ENCODE results near the gene HSD17B2.
"Not testable (repeated sequence)": the region's sequence is repeated elsewhere in the genome, so short reads cannot be mapped to it uniquely, and the experiment has no call there.

The HSD17B2 gene

DNA sequence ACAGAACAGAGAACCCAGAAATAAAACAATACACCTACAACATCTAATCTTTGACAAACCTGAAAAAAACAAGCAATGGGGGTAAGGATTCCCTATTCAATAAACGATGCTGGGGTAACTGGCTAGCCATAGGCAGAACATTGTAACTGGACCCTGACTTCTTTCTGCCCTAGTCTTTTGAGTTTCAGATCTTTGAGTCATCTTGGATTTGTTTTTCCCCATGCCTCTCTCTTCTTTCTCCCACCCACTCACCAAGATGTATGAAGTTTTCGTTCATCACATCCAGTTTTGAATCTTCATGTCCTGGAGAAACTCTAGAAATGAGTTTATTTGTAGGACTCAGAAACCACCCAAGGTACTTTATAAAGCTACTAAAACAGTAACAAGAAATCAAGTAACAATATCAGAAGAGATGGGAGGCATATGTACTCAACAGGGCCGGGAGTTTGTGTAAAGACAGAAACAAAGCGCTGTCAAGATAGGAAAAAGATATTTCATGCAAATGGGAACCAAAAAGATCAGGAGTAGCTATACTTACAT, 39.0 kb downstream of the HSD17B2 start:
- FAIRE-seq = no peak
- no peak for DNase-seq (ENCODE audit: low spot score)

DNA sequence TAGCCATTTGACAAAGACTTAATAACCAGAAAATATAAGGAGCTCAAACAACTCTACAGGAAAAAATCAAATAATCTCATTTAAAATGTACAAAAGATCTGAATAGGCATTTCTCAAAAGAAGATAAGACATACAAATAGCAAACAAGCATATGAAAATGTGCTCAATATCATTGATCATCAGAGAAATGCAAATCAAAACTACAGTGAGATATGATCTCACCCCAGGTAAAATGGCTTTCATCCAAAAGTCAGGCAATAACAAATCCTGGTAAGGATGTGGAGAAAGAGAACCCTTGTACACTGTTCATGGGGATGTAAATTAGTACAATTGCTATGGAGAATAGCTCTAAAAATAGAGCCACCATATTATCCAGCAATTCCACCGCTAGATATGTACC, 43.1 kb downstream of the HSD17B2 start:
- no peak for DNase-seq (ENCODE audit: low spot score)
- FAIRE-seq = no peak

GRCh38 chr16:82079892-82080291, 44.8 kb downstream of the HSD17B2 start:
- no peak for FAIRE-seq
- DNase-seq (ENCODE audit: low spot score) = no peak

- no peak for FAIRE-seq
- no peak for DNase-seq (ENCODE audit: low spot score)
Measured at GRCh38 chr16:82081264-82081663, 46.2 kb downstream of the HSD17B2 start.

DNA sequence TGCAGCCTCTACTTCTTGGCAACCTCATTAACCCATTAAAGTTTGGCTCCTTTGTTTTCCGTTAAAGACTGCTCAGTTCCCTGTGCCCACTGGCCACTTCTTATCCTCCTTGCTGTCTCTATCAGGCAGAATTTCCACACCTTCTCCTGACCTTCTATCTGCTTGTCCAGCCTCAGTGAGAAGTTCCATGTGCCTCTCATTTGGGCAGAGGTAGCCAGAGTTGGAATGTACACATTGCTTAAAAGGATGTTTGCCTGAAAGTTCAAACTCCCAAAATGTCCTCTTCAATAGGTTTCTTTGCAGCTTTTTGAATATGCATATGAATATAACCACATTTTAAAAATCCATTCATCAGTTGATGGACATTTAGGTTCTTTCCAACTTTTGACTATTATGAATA, 47.0 kb downstream of the HSD17B2 start:
- no peak for FAIRE-seq
- no peak for DNase-seq (ENCODE audit: low spot score)

GRCh38 chr16:82082543-82083244, 47.6 kb downstream of the HSD17B2 start:
- DNase-seq (ENCODE audit: low spot score) (no peak), FAIRE-seq (no peak)

GRCh38 chr16:82083710-82084353, 48.8 kb downstream of the HSD17B2 start:
- no peak for FAIRE-seq
- no peak for DNase-seq (ENCODE audit: low spot score)

- no peak for FAIRE-seq
- no peak for DNase-seq (ENCODE audit: low spot score)
Measured at GRCh38 chr16:82085011-82085779, 50.1 kb downstream of the HSD17B2 start.

GRCh38 chr16:82088483-82088882, 53.4 kb downstream of the HSD17B2 start:
- DNase-seq (ENCODE audit: low spot score) (no peak), FAIRE-seq (no peak)

- DNase-seq (ENCODE audit: low spot score) (no peak), FAIRE-seq (no peak)
Measured at GRCh38 chr16:82091241-82091640, 56.2 kb downstream of the HSD17B2 start.

- DNase-seq (ENCODE audit: low spot score) = no peak
- no peak for FAIRE-seq
Measured at GRCh38 chr16:82092711-82093110, 57.7 kb downstream of the HSD17B2 start.

- FAIRE-seq = no peak
- no peak for DNase-seq (ENCODE audit: low spot score)
Measured at GRCh38 chr16:82093666-82094300, 58.7 kb downstream of the HSD17B2 start.

- no peak for DNase-seq (ENCODE audit: low spot score)
- no peak for FAIRE-seq
Measured at GRCh38 chr16:82094942-82095540, 60.0 kb downstream of the HSD17B2 start.

- FAIRE-seq = no peak
- no peak for DNase-seq (ENCODE audit: low spot score)
Measured at GRCh38 chr16:82096641-82097040, 61.6 kb downstream of the HSD17B2 start.

- DNase-seq (ENCODE audit: low spot score) (no peak), FAIRE-seq (no peak)
Measured at GRCh38 chr16:82105107-82105506, 70.1 kb downstream of the HSD17B2 start.

- no peak for FAIRE-seq
Measured at GRCh38 chr16:82108100-82108499, 73.0 kb downstream of the HSD17B2 start.

DNA sequence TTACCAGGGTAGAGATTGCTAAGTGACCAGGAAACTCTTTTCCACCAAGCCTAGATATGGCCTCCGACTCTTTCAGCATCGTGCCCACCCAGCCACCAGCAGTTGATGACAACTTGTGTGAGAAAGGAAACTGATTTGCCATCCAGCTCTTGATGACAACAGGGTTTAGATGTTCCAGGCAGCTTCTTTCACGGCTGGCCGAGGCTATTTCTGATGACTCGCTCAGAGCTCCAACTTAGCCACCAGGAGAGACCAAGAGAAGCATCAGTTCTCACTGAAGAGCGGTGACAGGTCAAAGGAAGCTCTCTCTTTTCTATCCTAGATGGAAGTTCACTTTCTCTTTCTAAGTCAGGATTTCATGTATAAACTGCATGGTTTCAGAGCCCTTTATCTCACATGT, 73.7 kb downstream of the HSD17B2 start:
- DNase-seq (ENCODE audit: low spot score) (no peak), FAIRE-seq (no peak)

More at GRCh38 chr16:82108100-82108499, 73.0 kb downstream of the HSD17B2 start:
- DNase-seq (ENCODE audit: low spot score) = no peak

GRCh38 chr16:82109266-82109665, 74.2 kb downstream of the HSD17B2 start:
- FAIRE-seq; DNase-seq (ENCODE audit: low spot score): not testable (repeated sequence)

- DNase-seq (ENCODE audit: low spot score) = no peak
- no peak for FAIRE-seq
Measured at GRCh38 chr16:82111944-82112343, 76.9 kb downstream of the HSD17B2 start.

DNA sequence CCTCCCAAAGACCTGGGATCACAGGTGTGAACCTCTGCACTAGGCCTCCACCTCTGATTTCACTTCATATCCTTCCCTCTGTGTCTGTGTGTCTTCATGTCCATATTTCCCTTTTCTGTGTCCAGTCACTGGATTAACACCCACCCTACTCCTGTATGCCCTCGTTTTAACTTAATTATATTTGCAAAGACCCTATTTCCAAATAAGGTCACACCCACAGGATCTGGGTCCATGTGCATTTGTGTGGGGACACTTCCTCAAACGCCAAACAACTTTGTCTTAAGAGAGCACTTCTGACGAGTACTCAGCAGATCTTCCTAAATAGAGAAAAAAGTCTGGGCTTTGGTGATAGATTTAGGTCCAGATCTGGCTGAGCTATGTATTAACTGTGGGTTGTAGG, 78.7 kb downstream of the HSD17B2 start:
- no peak for DNase-seq (ENCODE audit: low spot score)
- no peak for FAIRE-seq

GRCh38 chr16:82116535-82116934, 81.5 kb downstream of the HSD17B2 start:
- FAIRE-seq (no peak), DNase-seq (ENCODE audit: low spot score) (no peak)
